GM12878 (cell line): ENCODE measurements around the gene PATL2. TPM values are rescaled to one million over a fixed set of nuclear protein-coding genes. Genes with fewer than 3 reads are reported as not detected.

Experiments used
- ASH2L ChIP-seq: fragments of 300-600, 200-600 bp; sonication (generic); IDR thresholded peaks from 2 replicates; pipeline ENCODE4 v1.6.1; 2017; ENCODE audit warnings: low read depth, mild to moderate bottlenecking, borderline replicate concordance
- BRCA1 ChIP-seq: IDR thresholded peaks from 2 replicates; pipeline ENCODE4 v1.6.1; 2011; ENCODE audit warnings: low read depth, low read length, improper control_type of control experiment
- CBX3 ChIP-seq: fragments of 200-600 bp; sonication (generic); IDR thresholded peaks from 2 replicates; pipeline ENCODE4 v1.6.1; 2016; ENCODE audit warnings: low read depth, borderline replicate concordance
- CREB1 ChIP-seq: IDR thresholded peaks from 2 replicates; pipeline ENCODE4 v1.6.1; 2012; ENCODE audit warnings: low read depth, mild to moderate bottlenecking, inconsistent platforms
- DPF2 ChIP-seq: fragments of 450-650 bp; IDR thresholded peaks from 2 replicates; pipeline ENCODE4 v1.6.1; 2017; ENCODE audit warnings: mild to moderate bottlenecking
- FOXM1 ChIP-seq: IDR thresholded peaks from 2 replicates; pipeline ENCODE4 v1.6.1; 2012; ENCODE audit warnings: low read depth, mild to moderate bottlenecking, inconsistent platforms, low read length, moderate library complexity
- HDAC2 ChIP-seq: fragments of 200-600 bp; sonication (generic); IDR thresholded peaks from 2 replicates; pipeline ENCODE4 v1.6.1; 2017
- KAT2A ChIP-seq: conservative IDR thresholded peaks from 2 replicates; pipeline ENCODE4 v1.6.1; 2011; ENCODE audit warnings: low read depth, low read length; ENCODE audit not compliant: control insufficient read depth
- LARP7 ChIP-seq: fragments of 450-650 bp; IDR thresholded peaks from 2 replicates; pipeline ENCODE4 v1.6.1; 2017; ENCODE audit warnings: mild to moderate bottlenecking
- MEF2A ChIP-seq: IDR thresholded peaks from 2 replicates; pipeline ENCODE4 v1.6.1; 2011; ENCODE audit warnings: low read depth, mild to moderate bottlenecking, low read length, moderate library complexity; ENCODE audit not compliant: insufficient read depth
- NBN ChIP-seq: fragments of 450-650 bp; IDR thresholded peaks from 2 replicates; pipeline ENCODE4 v1.6.1; 2016
- POLR2AphosphoS2 ChIP-seq: IDR thresholded peaks from 2 replicates; pipeline ENCODE4 v1.6.1; 2011; ENCODE audit warnings: low read depth, mild to moderate bottlenecking, low read length, improper control_type of control experiment, moderate library complexity
- RELA ChIP-seq: fragments of 450-650 bp; IDR thresholded peaks from 2 replicates; pipeline ENCODE4 v1.8.0; 2014; ENCODE audit warnings: borderline replicate concordance; ENCODE audit not compliant: partially characterized antibody
- TCF3 ChIP-seq: IDR thresholded peaks from 2 replicates; pipeline ENCODE4 v1.6.1; 2012; ENCODE audit warnings: low read depth, mild to moderate bottlenecking, low read length, borderline replicate concordance; ENCODE audit not compliant: insufficient read depth
- WRNIP1 ChIP-seq: IDR thresholded peaks from 2 replicates; pipeline ENCODE4 v1.6.1; 2011; ENCODE audit warnings: low read depth, low read length, improper control_type of control experiment, borderline replicate concordance
- ZNF207 ChIP-seq: fragments of 450-650 bp; IDR thresholded peaks from 2 replicates; pipeline ENCODE4 v1.6.1; 2014; ENCODE audit warnings: antibody characterized with exemption, mild to moderate bottlenecking, borderline replicate concordance
- ZNF24 ChIP-seq: fragments of 450-650 bp; IDR thresholded peaks from 2 replicates; pipeline ENCODE4 v1.6.1; 2017; ENCODE audit warnings: antibody characterized with exemption, mild to moderate bottlenecking
- polyA plus RNA-seq, 11 experiments: library from polyadenylated mRNA; depleted of rRNA in 4 of 11; unstranded in 6 of 11; stranded (reverse) in 5 of 11; fragments of >200 nt; fragmentation: Nextera tagmentation in 4 of 11; fragmentation: Illumina TruSeq in 1 of 11; extraction: Ambion mirVana in 4 of 11; extraction: Trizol in 1 of 11; gene quantifications; 1 replicate in 1 of 11; 2 replicates in 10 of 11; pipeline versions ENCODE4 v1.2.1 to v1.2.3, GENCODE V29; 2011 to 2016; ENCODE audit warnings: inconsistent platforms in 2 of 11, missing spikeins in 2 of 11, low read depth in 1 of 11
- total RNA-seq, 4 experiments: library from RNA; depleted of rRNA in 3 of 4; stranded (reverse); fragments of >200 nt in 3 of 4; fragmentation: Illumina TruSeq in 1 of 4; extraction: Trizol in 1 of 4; gene quantifications; 2 replicates each; pipeline versions ENCODE4 v1.2.1 to v1.2.3, GENCODE V29; 2013 to 2021
- TF ChIP-seq, protein P1 (sequence below): IDR thresholded peaks from 2 replicates; pipeline ENCODE4 v1.6.1; 2012; ENCODE audit warnings: low read length, inconsistent platforms
- TF ChIP-seq, protein P2 (sequence below): fragments of 450-650 bp; conservative IDR thresholded peaks from 2 replicates; pipeline ENCODE4 v1.6.1; 2017; ENCODE audit warnings: mild to moderate bottlenecking, moderate library complexity
- TF ChIP-seq, protein P3 (sequence below): IDR thresholded peaks from 2 replicates; pipeline ENCODE4 v1.6.1; 2011; ENCODE audit warnings: low read depth, mild to moderate bottlenecking, low read length, moderate library complexity, borderline replicate concordance; ENCODE audit errors: extremely low read depth
- TF ChIP-seq, protein P4 (sequence below): fragments of 450-650 bp; IDR thresholded peaks from 2 replicates; pipeline ENCODE4 v1.6.1; 2017; ENCODE audit warnings: borderline replicate concordance
- TF ChIP-seq, protein P5 (sequence below): fragments of 150-350 bp; IDR thresholded peaks from 2 replicates; pipeline ENCODE4 v1.6.1; 2014; ENCODE audit warnings: mild to moderate bottlenecking, low read depth, low read length

PATL2 gene
- total and polyA plus RNA-seq, 10 of the 15 experiments (the other 5 are each of a cell fraction or from before 2014, with no cell fraction given), result 4.2 to 16.2 (median 12.1) TPM

DNA sequence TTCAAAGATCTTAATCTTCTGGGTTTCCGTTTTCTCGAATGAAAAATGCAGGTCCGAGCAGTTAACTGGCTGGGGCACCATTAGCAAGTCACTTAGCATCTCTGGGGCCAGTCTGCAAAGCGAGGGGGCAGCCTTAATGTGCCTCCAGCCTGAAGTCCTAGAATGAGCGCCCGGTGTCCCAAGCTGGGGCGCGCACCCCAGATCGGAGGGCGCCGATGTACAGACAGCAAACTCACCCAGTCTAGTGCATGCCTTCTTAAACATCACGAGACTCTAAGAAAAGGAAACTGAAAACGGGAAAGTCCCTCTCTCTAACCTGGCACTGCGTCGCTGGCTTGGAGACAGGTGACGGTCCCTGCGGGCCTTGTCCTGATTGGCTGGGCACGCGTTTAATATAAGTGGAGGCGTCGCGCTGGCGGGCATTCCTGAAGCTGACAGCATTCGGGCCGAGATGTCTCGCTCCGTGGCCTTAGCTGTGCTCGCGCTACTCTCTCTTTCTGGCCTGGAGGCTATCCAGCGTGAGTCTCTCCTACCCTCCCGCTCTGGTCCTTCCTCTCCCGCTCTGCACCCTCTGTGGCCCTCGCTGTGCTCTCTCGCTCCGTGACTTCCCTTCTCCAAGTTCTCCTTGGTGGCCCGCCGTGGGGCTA is at the start of gene PATL2, which contains the start of gene B2M (continued):
- no peak for TF ChIP-seq ASH2L
- peak; percentile 99 for TF ChIP-seq RELA
- TF ChIP-seq, protein P1, sequence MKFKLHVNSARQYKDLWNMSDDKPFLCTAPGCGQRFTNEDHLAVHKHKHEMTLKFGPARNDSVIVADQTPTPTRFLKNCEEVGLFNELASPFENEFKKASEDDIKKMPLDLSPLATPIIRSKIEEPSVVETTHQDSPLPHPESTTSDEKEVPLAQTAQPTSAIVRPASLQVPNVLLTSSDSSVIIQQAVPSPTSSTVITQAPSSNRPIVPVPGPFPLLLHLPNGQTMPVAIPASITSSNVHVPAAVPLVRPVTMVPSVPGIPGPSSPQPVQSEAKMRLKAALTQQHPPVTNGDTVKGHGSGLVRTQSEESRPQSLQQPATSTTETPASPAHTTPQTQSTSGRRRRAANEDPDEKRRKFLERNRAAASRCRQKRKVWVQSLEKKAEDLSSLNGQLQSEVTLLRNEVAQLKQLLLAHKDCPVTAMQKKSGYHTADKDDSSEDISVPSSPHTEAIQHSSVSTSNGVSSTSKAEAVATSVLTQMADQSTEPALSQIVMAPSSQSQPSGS, result peak; percentile 13; the same call in 1 of the 2 replicates
- peak; percentile 95 for TF ChIP-seq NBN
- TF ChIP-seq BRCA1, result no peak
- no peak for TF ChIP-seq CBX3
- TF ChIP-seq DPF2, result peak; percentile 45; the same call in 1 of the 2 replicates
- no peak for TF ChIP-seq LARP7
- TF ChIP-seq KAT2A, result no peak
- peak; percentile 100 for TF ChIP-seq POLR2AphosphoS2
- TF ChIP-seq, protein P2, sequence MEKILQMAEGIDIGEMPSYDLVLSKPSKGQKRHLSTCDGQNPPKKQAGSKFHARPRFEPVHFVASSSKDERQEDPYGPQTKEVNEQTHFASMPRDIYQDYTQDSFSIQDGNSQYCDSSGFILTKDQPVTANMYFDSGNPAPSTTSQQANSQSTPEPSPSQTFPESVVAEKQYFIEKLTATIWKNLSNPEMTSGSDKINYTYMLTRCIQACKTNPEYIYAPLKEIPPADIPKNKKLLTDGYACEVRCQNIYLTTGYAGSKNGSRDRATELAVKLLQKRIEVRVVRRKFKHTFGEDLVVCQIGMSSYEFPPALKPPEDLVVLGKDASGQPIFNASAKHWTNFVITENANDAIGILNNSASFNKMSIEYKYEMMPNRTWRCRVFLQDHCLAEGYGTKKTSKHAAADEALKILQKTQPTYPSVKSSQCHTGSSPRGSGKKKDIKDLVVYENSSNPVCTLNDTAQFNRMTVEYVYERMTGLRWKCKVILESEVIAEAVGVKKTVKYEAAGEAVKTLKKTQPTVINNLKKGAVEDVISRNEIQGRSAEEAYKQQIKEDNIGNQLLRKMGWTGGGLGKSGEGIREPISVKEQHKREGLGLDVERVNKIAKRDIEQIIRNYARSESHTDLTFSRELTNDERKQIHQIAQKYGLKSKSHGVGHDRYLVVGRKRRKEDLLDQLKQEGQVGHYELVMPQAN, result no peak; the same call in 1 of the 2 replicates
- peak; percentile 85; the same call in 1 of the 2 replicates for TF ChIP-seq WRNIP1
- TF ChIP-seq FOXM1, result 0 out of 2 replicates have a peak, but pooled peaks have one; percentile 48
- TF ChIP-seq, protein P3, sequence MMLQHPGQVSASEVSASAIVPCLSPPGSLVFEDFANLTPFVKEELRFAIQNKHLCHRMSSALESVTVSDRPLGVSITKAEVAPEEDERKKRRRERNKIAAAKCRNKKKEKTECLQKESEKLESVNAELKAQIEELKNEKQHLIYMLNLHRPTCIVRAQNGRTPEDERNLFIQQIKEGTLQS, result no peak
- no peak; the same call in none of the 2 replicates for TF ChIP-seq ZNF207
- TF ChIP-seq CREB1, result peak; percentile 99
- no peak for TF ChIP-seq HDAC2
- peak; percentile 93 for TF ChIP-seq TCF3
- TF ChIP-seq, protein P4, sequence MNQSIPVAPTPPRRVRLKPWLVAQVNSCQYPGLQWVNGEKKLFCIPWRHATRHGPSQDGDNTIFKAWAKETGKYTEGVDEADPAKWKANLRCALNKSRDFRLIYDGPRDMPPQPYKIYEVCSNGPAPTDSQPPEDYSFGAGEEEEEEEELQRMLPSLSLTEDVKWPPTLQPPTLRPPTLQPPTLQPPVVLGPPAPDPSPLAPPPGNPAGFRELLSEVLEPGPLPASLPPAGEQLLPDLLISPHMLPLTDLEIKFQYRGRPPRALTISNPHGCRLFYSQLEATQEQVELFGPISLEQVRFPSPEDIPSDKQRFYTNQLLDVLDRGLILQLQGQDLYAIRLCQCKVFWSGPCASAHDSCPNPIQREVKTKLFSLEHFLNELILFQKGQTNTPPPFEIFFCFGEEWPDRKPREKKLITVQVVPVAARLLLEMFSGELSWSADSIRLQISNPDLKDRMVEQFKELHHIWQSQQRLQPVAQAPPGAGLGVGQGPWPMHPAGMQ, result no peak
- TF ChIP-seq ZNF24, result no peak; the same call in 1 of the 2 replicates
- TF ChIP-seq, protein P5, sequence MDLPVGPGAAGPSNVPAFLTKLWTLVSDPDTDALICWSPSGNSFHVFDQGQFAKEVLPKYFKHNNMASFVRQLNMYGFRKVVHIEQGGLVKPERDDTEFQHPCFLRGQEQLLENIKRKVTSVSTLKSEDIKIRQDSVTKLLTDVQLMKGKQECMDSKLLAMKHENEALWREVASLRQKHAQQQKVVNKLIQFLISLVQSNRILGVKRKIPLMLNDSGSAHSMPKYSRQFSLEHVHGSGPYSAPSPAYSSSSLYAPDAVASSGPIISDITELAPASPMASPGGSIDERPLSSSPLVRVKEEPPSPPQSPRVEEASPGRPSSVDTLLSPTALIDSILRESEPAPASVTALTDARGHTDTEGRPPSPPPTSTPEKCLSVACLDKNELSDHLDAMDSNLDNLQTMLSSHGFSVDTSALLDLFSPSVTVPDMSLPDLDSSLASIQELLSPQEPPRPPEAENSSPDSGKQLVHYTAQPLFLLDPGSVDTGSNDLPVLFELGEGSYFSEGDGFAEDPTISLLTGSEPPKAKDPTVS, result 0 out of 2 replicates have a peak, but pooled peaks have one; percentile 29
- no peak for TF ChIP-seq MEF2A
